GM12872 (cell line): Measurements from ENCODE around the gene EXOC4.

Experiments used
- TF ChIP-seq, protein P1 (sequence below): IDR thresholded peaks from 3 replicates; pipeline ENCODE4 v1.5.1; 2011; ENCODE audit warnings: low read depth, mild to moderate bottlenecking, low read length, moderate library complexity; ENCODE audit not compliant: insufficient read depth

Gene EXOC4

DNA sequence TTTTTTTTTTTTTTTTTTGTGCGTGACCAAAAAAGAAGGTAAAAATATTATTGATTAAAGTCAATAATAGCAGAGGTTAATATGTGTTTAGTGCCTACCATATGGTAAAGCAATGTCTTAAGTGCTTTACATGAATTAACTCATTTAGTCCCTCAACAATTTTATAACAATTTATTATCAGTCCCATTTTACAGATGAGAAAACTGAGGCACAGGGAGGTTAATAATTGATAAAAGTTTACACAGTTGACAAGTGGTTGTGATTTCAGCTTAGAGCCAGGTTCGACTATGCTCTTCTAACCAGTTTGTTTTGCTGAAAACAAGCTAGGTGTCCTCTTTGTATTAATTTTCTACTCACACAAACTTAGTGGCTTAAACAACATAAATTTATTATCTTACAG is 67.0 kb downstream of the EXOC4 start:
- TF ChIP-seq, protein P1, sequence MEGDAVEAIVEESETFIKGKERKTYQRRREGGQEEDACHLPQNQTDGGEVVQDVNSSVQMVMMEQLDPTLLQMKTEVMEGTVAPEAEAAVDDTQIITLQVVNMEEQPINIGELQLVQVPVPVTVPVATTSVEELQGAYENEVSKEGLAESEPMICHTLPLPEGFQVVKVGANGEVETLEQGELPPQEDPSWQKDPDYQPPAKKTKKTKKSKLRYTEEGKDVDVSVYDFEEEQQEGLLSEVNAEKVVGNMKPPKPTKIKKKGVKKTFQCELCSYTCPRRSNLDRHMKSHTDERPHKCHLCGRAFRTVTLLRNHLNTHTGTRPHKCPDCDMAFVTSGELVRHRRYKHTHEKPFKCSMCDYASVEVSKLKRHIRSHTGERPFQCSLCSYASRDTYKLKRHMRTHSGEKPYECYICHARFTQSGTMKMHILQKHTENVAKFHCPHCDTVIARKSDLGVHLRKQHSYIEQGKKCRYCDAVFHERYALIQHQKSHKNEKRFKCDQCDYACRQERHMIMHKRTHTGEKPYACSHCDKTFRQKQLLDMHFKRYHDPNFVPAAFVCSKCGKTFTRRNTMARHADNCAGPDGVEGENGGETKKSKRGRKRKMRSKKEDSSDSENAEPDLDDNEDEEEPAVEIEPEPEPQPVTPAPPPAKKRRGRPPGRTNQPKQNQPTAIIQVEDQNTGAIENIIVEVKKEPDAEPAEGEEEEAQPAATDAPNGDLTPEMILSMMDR: no peak

DNA sequence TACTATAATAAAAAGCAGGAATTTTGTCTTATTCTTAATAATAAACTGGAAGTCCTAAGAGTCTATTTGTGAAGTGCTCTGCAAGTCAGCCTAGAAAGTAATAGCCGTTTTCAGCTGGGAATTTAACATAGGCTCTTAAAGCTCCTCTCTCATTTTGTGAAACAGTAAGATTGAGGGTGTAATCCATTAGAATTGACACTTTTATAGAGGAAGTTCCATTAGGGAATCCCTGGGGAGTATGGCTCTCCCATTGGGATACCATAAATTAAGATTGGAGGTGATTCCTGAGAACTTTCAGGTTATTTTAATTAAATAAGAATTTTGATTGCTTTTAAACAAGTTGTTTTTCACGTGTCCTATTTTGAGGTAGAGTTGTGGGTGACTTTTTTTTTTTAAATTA is 68.0 kb downstream of the EXOC4 start:
- TF ChIP-seq, protein P1: no peak

DNA sequence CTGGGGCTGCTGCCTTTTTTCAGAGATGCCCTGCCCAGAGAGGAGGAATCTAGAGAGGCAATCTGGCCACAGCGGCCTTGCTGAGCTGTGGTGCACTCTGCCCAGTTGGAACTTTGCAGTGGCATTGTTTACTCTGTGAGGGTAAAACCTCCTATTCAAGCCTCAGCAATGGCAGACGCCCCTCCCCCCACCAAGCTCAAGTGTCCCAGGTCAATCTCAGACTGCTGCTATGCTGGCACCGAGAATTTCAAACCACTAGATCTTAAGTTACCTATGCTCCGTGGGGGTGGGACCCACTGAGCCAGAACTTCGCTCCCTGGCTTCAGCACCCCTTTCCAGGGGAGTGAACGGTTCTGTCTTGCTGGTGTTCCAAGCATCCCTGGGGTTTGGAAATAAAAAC is 77.2 kb downstream of the EXOC4 start:
- TF ChIP-seq, protein P1: no peak

DNA sequence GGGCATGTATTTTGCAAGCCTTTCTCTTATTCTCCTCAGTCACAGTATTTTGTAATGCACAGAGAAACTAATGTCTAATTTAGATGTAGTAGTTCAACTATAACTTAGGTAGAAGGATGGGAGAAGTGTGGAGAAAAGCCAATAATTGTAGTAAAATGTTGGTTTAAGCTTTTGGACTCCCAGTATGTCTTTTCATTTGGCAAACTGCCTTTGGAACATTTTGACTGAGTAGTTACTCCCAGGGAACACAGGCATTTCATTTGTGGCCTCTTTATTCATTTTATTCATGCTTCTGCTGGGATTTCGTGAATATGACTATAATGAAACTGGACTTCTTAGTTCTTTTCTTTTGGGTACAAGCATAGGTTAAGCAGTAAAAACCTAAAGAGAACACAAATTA is 79.0 kb downstream of the EXOC4 start:
- TF ChIP-seq, protein P1: no peak

DNA sequence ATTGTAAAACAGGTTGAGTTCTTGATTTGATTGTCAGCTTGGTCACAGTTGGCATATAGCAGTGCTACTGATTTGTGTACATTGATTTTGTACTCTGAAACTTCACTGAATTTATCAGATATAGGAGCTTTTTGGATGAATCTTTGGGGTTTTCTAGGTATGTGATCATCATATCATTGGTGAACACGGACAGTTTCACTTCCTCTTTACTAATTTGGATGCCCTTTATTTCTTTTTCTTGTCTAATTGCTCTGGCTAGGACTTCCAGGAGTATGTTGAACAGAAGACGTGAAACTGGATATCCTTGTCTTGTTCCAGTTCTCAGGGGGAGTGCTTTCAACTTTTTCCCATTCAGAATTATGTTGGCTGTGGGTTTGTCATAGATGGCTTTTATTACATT is 86.9 kb downstream of the EXOC4 start:
- TF ChIP-seq, protein P1: no peak

DNA sequence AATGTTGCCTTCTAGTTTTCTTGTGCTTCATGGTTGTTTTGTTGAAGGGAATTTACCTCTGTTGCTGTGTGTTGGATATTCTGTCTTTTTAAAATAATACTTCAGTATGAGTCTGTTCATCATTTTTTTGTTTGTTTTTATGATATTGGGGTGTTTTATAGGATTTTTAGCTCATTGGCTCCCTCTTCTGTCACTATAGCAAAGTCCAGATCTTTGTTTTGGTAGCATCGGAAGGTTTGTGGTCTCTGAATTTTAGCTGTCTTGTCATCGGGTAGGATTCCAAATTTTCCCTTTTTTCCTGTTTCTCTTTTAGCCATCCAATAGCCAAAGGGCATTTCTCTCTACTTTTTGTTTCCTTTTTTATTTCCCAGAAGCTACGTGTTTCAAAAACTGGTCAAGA is 91.4 kb downstream of the EXOC4 start:
- TF ChIP-seq, protein P1: peak; percentile 32; the same call in 1 of the 3 replicates

DNA sequence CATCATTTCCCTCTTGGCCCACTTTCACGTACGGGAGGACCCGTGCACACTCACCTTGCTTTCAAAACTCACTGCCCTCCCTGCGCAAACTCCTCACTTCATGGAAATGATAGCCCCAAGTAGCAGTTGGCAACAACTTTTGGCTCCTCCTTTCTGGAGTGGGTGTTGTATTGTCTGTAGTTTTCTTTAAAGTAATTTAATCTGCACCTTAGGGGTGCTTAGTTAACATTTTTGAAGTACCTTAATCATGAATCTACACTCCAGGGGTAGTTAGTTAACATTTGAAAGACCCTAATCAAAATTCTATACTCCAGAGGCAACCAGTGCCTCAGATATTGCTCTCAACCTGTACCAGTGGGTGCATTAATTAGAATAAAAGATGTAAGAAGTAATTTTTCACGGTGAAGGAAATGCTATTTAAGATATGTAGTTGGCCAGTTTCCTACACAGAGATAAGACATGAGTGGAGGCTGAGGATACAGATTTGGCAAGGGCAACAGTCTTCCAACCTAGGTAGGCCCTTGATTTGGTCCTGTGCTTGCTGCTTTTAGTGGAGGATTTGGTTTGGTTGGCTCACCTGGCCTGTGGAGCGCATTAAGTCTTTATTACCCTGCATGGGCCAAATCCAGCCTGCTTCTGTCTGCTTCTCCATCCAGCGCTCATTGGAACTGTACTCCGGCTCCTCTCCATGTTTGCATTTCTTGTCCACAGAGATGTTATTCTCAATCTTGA is 93.0 kb downstream of the EXOC4 start:
- TF ChIP-seq, protein P1: no peak
